ENCODE results near the gene AOPEP. TPM values are rescaled to one million over a fixed set of nuclear protein-coding genes. Genes with fewer than 3 reads are reported as not detected.

AOPEP gene
- total and polyA plus RNA-seq, 2 of the 13 experiments (the other 11 are each of a cell fraction or from before 2014, with no cell fraction given): 22.2 to 41.6 TPM

- TF ChIP-seq PATZ1 (CRISPR knock-in tag; IDR thresholded peaks at IDR 0.05): peak; percentile 53; the same call in 1 of the 2 replicates
- no peak for TF ChIP-seq ZBTB26 (CRISPR knock-in tag; IDR thresholded peaks at IDR 0.05; ENCODE audit: borderline replicate concordance)
- TF ChIP-seq ZNF557 (CRISPR knock-in tag; IDR thresholded peaks at IDR 0.05): no peak
- no peak for TF ChIP-seq KDM3A (CRISPR knock-in tag; IDR thresholded peaks at IDR 0.05; ENCODE audit: low read depth)
- no peak for TF ChIP-seq ETS1 (CRISPR knock-in tag; IDR thresholded peaks at IDR 0.05)
- TF ChIP-seq ZNF124 (CRISPR knock-in tag; IDR thresholded peaks at IDR 0.05): 0 out of 2 replicates have a peak, but pooled peaks have one; percentile 31
- TF ChIP-seq SIX1 (CRISPR knock-in tag; IDR thresholded peaks at IDR 0.05; ENCODE audit: borderline replicate concordance): peak; percentile 92
- TF ChIP-seq ZNF570 (CRISPR knock-in tag; IDR thresholded peaks at IDR 0.05; ENCODE audit: borderline replicate concordance): no peak
- no peak for TF ChIP-seq SOX13 (IDR thresholded peaks at IDR 0.05)
- TF ChIP-seq SOX13 (CRISPR knock-in tag; conservative IDR thresholded peaks at IDR 0.05 in 1 of 2, IDR thresholded peaks at IDR 0.05 in 1 of 2): peak in 1 of 2 experiments; percentile 59; a peak in 1 of 4 replicates
- TF ChIP-seq E2F2 (CRISPR knock-in tag; IDR thresholded peaks at IDR 0.05; ENCODE audit: borderline replicate concordance): no peak
- TF ChIP-seq CTCF (CRISPR knock-in tag; IDR thresholded peaks at IDR 0.05): 0 out of 2 replicates have a peak, but pooled peaks have one; percentile 9
- no peak for TF ChIP-seq ZNF143 (CRISPR knock-in tag; IDR thresholded peaks at IDR 0.05)
- no peak for TF ChIP-seq FLYWCH1 (CRISPR knock-in tag; IDR thresholded peaks at IDR 0.05)
- TF ChIP-seq SIX4 (CRISPR knock-in tag; IDR thresholded peaks at IDR 0.05): peak; percentile 84
- TF ChIP-seq CEBPG (CRISPR knock-in tag; IDR thresholded peaks at IDR 0.05): peak; percentile 54
- TF ChIP-seq ZNF333 (CRISPR knock-in tag; IDR thresholded peaks at IDR 0.05; ENCODE audit: borderline replicate concordance): no peak
- no peak for TF ChIP-seq CBX5 (CRISPR knock-in tag; IDR thresholded peaks at IDR 0.05; ENCODE audit: borderline replicate concordance)
- no peak; the same call in 1 of the 2 replicates for TF ChIP-seq ZBTB10 (CRISPR knock-in tag; IDR thresholded peaks at IDR 0.05; ENCODE audit: borderline replicate concordance)
- TF ChIP-seq FOXP1 (IDR thresholded peaks at IDR 0.05): no peak
- peak; percentile 22; the same call in 1 of the 2 replicates for TF ChIP-seq FOXP1 (CRISPR knock-in tag; IDR thresholded peaks at IDR 0.05)
Observed at GRCh38 chr9:94852373-94852772, 125.9 kb downstream of the AOPEP start (continued).
